HG03139 (cell line): ENCODE results near the gene ERF.

Source experiments
- ATAC-seq: cut with Tn5 transposase; IDR thresholded peaks from one replicate; pipeline ENCODE4 v1.9.1; 2021; ENCODE audit not compliant: unreplicated experiment

Gene ERF

GRCh38 chr19:42254850-42255765 is at the start of gene ERF:
Gene ERF (minus strand): TSS chr19:42255128. CDS start chr19:42254999, 129 bp downstream.
- ATAC-seq, result peak; percentile 52

DNA sequence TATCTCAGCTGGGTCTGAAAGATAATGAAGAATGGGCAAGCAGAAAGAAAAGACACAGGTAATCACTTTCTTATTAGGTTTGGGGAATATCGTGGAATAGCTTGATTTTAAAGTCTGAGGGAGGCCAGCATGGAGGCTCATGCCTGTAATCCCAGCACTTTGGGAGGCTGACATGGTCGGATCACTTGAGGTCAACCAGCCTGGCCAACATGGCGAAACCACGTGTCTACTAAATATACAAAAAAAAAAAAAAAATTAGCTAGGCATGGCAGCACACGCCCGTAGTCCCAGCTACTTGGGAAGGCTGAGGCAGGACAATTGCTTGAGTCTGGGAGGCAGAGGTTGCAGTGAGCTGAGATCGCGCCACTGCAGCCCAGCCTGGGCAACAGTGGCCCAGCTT is 48.9 kb upstream of the ERF start:
- ATAC-seq, result no peak

DNA sequence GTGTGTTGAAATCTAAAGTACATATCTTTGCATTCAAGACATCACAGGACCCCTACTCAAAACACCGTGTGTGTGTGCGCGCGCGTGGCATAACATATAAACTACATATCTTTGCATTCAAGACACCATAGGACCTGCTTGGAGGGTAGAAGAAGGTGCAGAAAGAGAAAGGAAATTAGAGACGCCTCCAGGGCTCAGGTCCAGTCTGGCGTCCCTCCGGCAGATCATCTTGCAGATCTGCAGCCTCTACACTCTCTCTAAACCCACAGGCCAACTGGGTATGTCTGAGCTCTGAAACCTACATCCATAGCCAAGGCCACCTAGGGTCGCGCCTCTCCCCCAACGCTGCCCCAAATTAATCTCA is 48.2 kb upstream of the ERF start:
- no peak for ATAC-seq

GRCh38 chr19:42301646-42302203 is 46.8 kb upstream of the ERF start, which contains the start of gene PRR19:
Gene PRR19 (plus strand): TSS chr19:42302132. CDS start chr19:42309585, 7,453 bp downstream.
- peak; percentile 13 for ATAC-seq

GRCh38 chr19:42297039-42297438 is 42.1 kb upstream of the ERF start:
- no peak for ATAC-seq

DNA sequence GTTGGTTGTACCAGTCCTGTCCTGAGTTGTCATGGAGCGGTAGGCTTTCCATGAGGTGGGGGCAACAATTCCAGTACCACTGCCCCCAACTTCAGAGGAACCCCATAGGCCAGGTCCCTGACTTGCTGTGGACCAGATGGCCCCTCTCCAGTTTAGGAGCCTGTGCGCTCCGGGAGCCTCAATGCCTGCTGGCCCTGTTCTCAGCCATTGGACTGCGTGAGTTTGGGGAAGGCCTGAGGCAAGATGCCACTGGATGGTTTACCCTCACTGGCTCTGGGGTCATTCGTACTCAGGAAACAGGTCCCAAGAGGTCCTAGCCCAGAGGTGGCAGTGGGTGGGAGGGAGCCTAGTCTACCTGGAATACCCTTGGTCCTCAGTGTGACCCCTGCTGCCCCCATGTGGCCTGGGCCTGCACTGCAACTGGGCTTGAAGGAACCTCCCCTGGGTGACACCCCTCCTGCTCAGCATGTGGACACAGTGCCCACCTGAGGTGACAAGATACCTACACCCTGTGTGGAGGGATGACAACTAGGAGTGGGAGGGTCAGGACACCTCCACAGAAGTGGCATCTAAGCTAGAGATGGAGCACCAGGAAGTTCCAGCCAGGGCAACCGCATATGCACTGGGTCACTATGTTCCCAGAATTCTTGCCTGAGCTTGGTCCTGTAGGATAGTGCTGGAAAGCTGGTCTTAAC is 41.0 kb upstream of the ERF start:
- no peak for ATAC-seq

DNA sequence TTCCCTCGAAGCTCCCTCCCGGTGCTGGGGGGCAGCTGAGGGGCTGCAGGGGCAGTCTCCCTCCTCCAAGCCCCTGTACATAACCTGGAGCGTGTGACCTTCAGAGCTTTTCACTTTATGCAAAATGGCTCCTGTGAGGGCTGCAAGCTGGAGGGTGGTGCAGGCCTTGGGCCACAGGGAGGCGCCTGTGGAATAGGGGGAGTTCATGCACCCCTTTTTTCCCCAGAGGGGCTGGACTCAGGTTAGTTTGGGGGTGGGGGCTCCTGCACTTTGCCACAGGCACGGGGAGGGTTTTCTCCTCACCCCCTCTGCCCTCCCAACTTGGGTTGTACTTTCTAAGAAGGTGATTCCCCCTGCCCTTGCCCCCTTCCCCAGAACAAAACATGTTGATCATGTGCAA is 40.4 kb upstream of the ERF start:
- ATAC-seq, result no peak

DNA sequence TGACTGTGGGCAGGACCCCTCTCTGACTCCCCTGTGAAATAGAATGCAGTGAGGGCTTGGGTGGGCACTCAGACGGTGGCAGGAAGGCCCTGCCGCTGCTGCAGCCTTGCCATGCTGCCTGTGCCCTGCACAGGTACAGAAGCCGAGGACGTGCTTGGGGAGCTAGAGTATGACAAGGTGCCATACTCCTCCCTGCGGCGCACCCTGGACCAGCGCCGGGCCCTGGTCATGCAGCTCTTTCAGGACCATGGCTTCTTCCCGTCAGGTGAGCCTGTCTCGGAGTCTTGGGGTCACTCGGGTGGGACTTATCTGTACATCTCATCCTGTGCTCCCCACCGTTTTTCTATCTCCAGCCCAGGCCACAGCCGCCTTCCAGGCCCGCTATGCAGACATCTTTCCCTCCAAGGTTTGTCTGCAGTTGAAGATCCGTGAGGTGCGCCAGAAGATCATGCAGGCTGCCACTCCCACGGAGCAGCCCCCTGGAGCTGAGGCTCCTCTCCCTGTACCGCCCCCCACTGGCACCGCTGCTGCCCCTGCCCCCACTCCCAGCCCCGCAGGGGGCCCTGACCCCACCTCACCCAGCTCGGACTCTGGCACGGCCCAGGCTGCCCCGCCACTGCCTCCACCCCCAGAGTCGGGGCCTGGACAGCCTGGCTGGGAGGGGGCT is 39.7 kb upstream of the ERF start:
- no peak for ATAC-seq

DNA sequence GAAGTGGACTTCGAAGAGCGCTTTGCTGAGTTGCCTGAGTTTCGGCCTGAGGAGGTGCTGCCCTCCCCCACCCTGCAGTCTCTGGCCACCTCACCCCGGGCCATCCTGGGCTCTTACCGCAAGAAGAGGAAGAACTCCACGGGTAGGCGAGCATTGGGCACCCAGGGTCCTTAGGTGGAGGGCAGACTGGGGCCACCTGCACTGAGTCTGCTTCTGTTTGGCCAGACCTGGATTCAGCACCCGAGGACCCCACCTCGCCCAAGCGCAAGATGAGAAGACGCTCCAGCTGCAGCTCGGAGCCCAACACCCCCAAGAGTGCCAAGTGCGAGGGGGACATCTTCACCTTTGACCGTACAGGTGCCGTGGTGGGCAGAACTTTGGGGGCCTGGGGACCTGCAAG is 39.0 kb upstream of the ERF start:
- ATAC-seq, result no peak

DNA sequence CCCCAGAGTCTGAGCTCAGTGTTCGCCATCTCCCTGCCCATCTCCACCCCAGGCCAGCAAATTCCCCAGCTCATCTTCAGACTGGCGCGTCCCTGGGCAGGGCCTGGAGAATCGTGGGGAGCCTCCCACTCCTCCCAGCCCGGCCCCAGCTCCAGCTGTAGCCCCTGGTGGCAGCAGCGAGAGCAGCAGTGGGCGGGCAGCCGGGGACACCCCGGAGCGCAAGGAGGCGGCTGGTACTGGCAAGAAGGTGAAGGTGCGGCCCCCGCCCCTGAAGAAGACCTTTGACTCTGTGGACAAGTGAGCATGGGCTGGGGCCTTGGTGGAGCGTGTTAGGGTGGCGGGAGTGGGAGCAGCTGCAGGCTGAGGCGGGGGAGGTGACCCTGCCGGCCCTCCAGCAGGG is 38.6 kb upstream of the ERF start:
- no peak for ATAC-seq

DNA sequence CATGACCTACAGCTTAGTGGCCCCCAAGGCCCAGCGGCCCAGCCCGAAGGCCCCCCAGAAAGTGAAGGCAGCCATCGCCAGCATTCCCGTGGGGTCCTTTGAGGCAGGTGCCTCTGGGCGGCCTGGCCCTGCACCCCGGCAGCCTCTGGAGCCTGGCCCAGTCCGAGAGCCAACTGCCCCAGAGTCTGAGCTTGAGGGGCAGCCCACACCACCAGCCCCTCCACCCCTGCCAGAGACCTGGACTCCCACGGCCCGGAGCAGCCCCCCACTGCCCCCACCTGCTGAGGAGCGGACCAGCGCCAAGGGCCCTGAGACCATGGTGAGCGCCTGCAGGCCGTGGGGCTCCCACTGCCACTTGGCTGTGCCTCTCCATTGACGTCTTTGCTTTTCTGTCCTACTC is 38.0 kb upstream of the ERF start:
- no peak for ATAC-seq

GRCh38 chr19:42292042-42292960 is 37.4 kb upstream of the ERF start:
- ATAC-seq, result no peak

DNA sequence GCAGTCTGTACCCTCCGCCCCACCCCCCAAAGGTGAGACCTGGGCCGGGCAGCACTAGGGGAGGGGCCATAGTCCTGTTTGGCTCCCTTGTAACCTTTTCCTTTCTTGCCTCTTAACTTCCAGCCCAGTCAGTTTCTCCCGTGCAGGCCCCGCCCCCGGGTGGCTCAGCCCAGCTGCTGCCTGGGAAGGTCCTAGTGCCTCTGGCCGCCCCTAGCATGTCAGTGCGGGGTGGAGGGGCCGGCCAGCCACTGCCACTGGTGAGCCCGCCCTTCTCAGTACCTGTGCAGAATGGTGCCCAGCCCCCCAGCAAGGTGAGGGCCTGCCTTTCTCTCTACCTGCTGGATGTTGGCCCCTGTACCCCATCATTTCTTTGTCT is 36.5 kb upstream of the ERF start:
- no peak for ATAC-seq

- no peak for ATAC-seq
These were observed 35.9 kb upstream of the ERF start for GRCh38 chr19:42290523-42291434.

- no peak for ATAC-seq
These were observed 35.2 kb upstream of the ERF start for GRCh38 chr19:42290136-42290522.

- no peak for ATAC-seq
These were observed 34.7 kb upstream of the ERF start for GRCh38 chr19:42289556-42290041.

- ATAC-seq, result no peak
These were observed 34.1 kb upstream of the ERF start for GRCh38 chr19:42288881-42289555.

GRCh38 chr19:42288387-42288786 is 33.5 kb upstream of the ERF start:
- ATAC-seq, result no peak

DNA sequence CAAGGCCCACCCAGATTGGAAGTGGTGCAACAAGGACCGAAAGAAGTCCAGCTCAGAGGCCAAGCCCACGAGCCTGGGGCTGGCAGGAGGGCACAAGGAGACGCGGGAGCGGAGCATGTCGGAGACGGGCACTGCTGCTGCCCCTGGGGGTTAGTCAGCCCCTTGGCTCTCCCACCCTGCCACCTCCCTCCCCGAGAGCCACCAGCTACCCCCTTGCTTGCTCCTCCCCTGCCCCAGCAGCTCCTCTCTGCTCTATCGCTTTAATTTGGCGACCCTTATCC is 32.8 kb upstream of the ERF start:
- ATAC-seq, result no peak
